Fibroblast of upper back skin (primary cell): Measurements from ENCODE around the gene GPC5.

ENCODE experiments used
- DNase-seq: peaks from one replicate; pipeline ENCODE4 v3.0.0-alpha.2; 2013

Gene GPC5

GRCh38 chr13:91544723-91545122, 146.3 kb downstream of the GPC5 start:
- DNase-seq = no peak

- no peak for DNase-seq
These were observed 148.5 kb downstream of the GPC5 start for GRCh38 chr13:91546900-91547299.

- no peak for DNase-seq
These were observed 155.2 kb downstream of the GPC5 start for GRCh38 chr13:91553584-91553983.

- DNase-seq = no peak
These were observed 155.7 kb downstream of the GPC5 start for GRCh38 chr13:91554101-91554500.

- peak; percentile 49 for DNase-seq
These were observed 159.1 kb downstream of the GPC5 start for GRCh38 chr13:91557328-91558090.

- no peak for DNase-seq
These were observed 165.4 kb downstream of the GPC5 start for GRCh38 chr13:91563799-91564198.

- no peak for DNase-seq
These were observed 166.0 kb downstream of the GPC5 start for GRCh38 chr13:91564396-91564795.

GRCh38 chr13:91565296-91565695, 166.9 kb downstream of the GPC5 start:
- DNase-seq = no peak

- no peak for DNase-seq
These were observed 169.2 kb downstream of the GPC5 start for GRCh38 chr13:91567485-91568207.

- no peak for DNase-seq
These were observed 173.3 kb downstream of the GPC5 start for GRCh38 chr13:91571681-91572080.

- no peak for DNase-seq
These were observed 174.0 kb downstream of the GPC5 start for GRCh38 chr13:91572439-91572838.

- peak; percentile 42 for DNase-seq
These were observed 174.7 kb downstream of the GPC5 start for GRCh38 chr13:91572944-91573598.

GRCh38 chr13:91574766-91575165, 176.3 kb downstream of the GPC5 start:
- peak; percentile 56 for DNase-seq

GRCh38 chr13:91576590-91576989, 178.2 kb downstream of the GPC5 start:
- DNase-seq = no peak

GRCh38 chr13:91579320-91579719, 180.9 kb downstream of the GPC5 start:
- no peak for DNase-seq

GRCh38 chr13:91580749-91581148, 182.3 kb downstream of the GPC5 start:
- DNase-seq = no peak

GRCh38 chr13:91586609-91587008, 188.2 kb downstream of the GPC5 start:
- no peak for DNase-seq

GRCh38 chr13:91588541-91588940, 190.1 kb downstream of the GPC5 start:
- DNase-seq = no peak

GRCh38 chr13:91592056-91593014, 193.9 kb downstream of the GPC5 start:
- DNase-seq = peak; percentile 58

- DNase-seq = no peak
These were observed 195.0 kb downstream of the GPC5 start for GRCh38 chr13:91593456-91593855.

- DNase-seq = peak; percentile 52
These were observed 195.6 kb downstream of the GPC5 start for GRCh38 chr13:91594061-91594460.

- DNase-seq = no peak
These were observed 197.3 kb downstream of the GPC5 start for GRCh38 chr13:91595677-91596076.

- no peak for DNase-seq
These were observed 198.4 kb downstream of the GPC5 start for GRCh38 chr13:91596842-91597241.
